ENCODE measurements around the gene EDDM13.

GRCh38 chr19:56355517-56355916 is 83.0 kb downstream of the EDDM13 start:
- TF ChIP-seq, protein P1, sequence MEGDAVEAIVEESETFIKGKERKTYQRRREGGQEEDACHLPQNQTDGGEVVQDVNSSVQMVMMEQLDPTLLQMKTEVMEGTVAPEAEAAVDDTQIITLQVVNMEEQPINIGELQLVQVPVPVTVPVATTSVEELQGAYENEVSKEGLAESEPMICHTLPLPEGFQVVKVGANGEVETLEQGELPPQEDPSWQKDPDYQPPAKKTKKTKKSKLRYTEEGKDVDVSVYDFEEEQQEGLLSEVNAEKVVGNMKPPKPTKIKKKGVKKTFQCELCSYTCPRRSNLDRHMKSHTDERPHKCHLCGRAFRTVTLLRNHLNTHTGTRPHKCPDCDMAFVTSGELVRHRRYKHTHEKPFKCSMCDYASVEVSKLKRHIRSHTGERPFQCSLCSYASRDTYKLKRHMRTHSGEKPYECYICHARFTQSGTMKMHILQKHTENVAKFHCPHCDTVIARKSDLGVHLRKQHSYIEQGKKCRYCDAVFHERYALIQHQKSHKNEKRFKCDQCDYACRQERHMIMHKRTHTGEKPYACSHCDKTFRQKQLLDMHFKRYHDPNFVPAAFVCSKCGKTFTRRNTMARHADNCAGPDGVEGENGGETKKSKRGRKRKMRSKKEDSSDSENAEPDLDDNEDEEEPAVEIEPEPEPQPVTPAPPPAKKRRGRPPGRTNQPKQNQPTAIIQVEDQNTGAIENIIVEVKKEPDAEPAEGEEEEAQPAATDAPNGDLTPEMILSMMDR (conservative IDR thresholded peaks at IDR 0.05; ENCODE audit: low read length): no peak
- no peak for TF ChIP-seq EZH2phosphoT487 (IDR thresholded peaks at IDR 0.05; ENCODE audit: borderline replicate concordance)
